Cardiac fibroblast (primary cell): Measurements from ENCODE around the gene VAPA.

Source experiments
- DNase-seq, 2 donors: peaks; one replicate each; pipeline versions ENCODE4 v3.0.0 to v3.0.0-alpha.2; 2010; ENCODE audit warnings: low read depth in 2 of 2
- H3K4me3 ChIP-seq, 2 donors: replicated peaks in 1 of 2; 1 replicate in 1 of 2; 2 replicates in 1 of 2; pipeline ENCODE4 v1.5.1; 2011; ENCODE audit warnings: low read depth in 2 of 2, low read length in 2 of 2, mild to moderate bottlenecking in 2 of 2, moderate library complexity in 1 of 2
- CTCF ChIP-seq: IDR thresholded peaks from one replicate; pipeline ENCODE4 v1.5.1; 2011; ENCODE audit warnings: low read depth, mild to moderate bottlenecking, low read length, inconsistent platforms

Gene VAPA

GRCh38 chr18:9987345-9987744 lies 73.5 kb downstream of the VAPA start:
- no peak for TF ChIP-seq CTCF

GRCh38 chr18:9987931-9988330 lies 74.1 kb downstream of the VAPA start:
- TF ChIP-seq CTCF: no peak
- no peak overlapping the region for H3K4me3 ChIP-seq
- DNase-seq: no peak

More at GRCh38 chr18:9987345-9987744, 73.5 kb downstream of the VAPA start:
- DNase-seq: peak in 1 of 2 donors; percentile 55
- no peak overlapping the region for H3K4me3 ChIP-seq

GRCh38 chr18:9988665-9989064 lies 74.8 kb downstream of the VAPA start:
- no peak for TF ChIP-seq CTCF
- DNase-seq: no peak
- H3K4me3 ChIP-seq: no peak overlapping the region

GRCh38 chr18:9989481-9989880 lies 75.7 kb downstream of the VAPA start:
- no peak for TF ChIP-seq CTCF
- no peak overlapping the region for H3K4me3 ChIP-seq
- peak; percentile 23 to 25 for DNase-seq

GRCh38 chr18:9991011-9992000 lies 77.5 kb downstream of the VAPA start:
- no peak for DNase-seq
- no peak overlapping the region for H3K4me3 ChIP-seq
- no peak for TF ChIP-seq CTCF

GRCh38 chr18:9992300-9992972 lies 78.6 kb downstream of the VAPA start:
- DNase-seq: peak in 1 of 2 donors; percentile 43
- no peak for TF ChIP-seq CTCF

More at GRCh38 chr18:9992300-9992972, 78.6 kb downstream of the VAPA start:
- H3K4me3 ChIP-seq: no peak overlapping the region
